ENCODE data around the gene CAPN5. TPM values are rescaled to one million over a fixed set of nuclear protein-coding genes. Genes with fewer than 3 reads are reported as not detected.

Gene CAPN5
- polyA plus RNA-seq, 3 donors = 0.28 to 0.83 (median 0.62) TPM

GRCh38 chr11:77071671-77072605 is 5.2 kb downstream of the CAPN5 start:
- peak overlapping the region in 1 of 2 donors; percentile 21 for H3K4me3 Mint-ChIP-seq
- WGBS (ENCODE audit: insufficient coverage) = 47% methylated on average over 11 of the region's 15 CpGs
- Histone ChIP-seq H3K9me3 (replicated peaks in 1 of 2; ENCODE audit: control insufficient read depth in 1 of 2, insufficient read depth in 1 of 2, low read length in 2 of 2) (no peaks in the 10 kb centered on the region), H3K27ac (ENCODE audit: low read depth in 1 of 2, low read length in 2 of 2) (peak overlapping the region; percentile 19 to 21), H4K20me1 (ENCODE audit: insufficient read depth, low read length) (no peaks in the 10 kb centered on the region), H3K27me3 (ENCODE audit: control insufficient read depth in 2 of 2, insufficient read depth in 2 of 2, low read length in 2 of 2) (no peaks in the 10 kb centered on the region), H3K79me2 (ENCODE audit: insufficient read depth, low read length) (no peaks in the 10 kb centered on the region), H3K36me3 (replicated peaks in 1 of 2; ENCODE audit: control insufficient read depth in 1 of 2, insufficient read depth in 2 of 2, low read length in 2 of 2) (no peaks in the 10 kb centered on the region), H3K4me2 (replicated peaks; ENCODE audit: extremely low read depth, low read length, poor library complexity, severe bottlenecking) (no peak overlapping the region), H2AFZ (ENCODE audit: insufficient read depth, low read depth, low read length, poor library complexity, severe bottlenecking) (peak overlapping the region; percentile 39), H3K4me3 (replicated peaks in 1 of 3; ENCODE audit: low read depth in 2 of 3, low read length in 3 of 3) (no peak overlapping the region), H3K9ac (ENCODE audit: insufficient read depth, low read length, poor library complexity, severe bottlenecking) (no peak overlapping the region), H3K4me1 (ENCODE audit: control insufficient read depth in 1 of 2, insufficient read depth in 2 of 2, low read length in 2 of 2) (peaks cover 19% of the 10 kb centered on the region in 2 donors)
- H3K27ac Mint-ChIP-seq = peak overlapping the region in 3 of 7 donors; percentile 2 to 66 (median 33)
- intact Hi-C loops (cut with micrococcal nuclease) = no loop called here
- peak; percentile 18 to 21 (median 19) for DNase-seq
- no peak for TF ChIP-seq CTCF (IDR thresholded peaks at IDR 0.05)
- no peaks in the 10 kb centered on the region for H3K9me3 Mint-ChIP-seq
- H3K27me3 Mint-ChIP-seq (ENCODE audit: low read depth in 3 of 3) = peaks cover 5 to 16% (median 13%) of the 10 kb centered on the region in 3 donors
- H3K36me3 Mint-ChIP-seq = no peaks in the 10 kb centered on the region
- H3K4me1 Mint-ChIP-seq = peaks cover 14% of the 10 kb centered on the region

- H2AFZ ChIP-seq (ENCODE audit: insufficient read depth, low read depth, low read length, poor library complexity, severe bottlenecking) = no peak overlapping the region
- WGBS (ENCODE audit: insufficient coverage) = 56% methylated on average over 5 of the region's 8 CpGs
- no peaks in the 10 kb centered on the region for H3K79me2 ChIP-seq (ENCODE audit: insufficient read depth, low read length)
- Mint-ChIP-seq H3K27ac (no peak overlapping the region), H3K4me1 (peaks cover 11% of the 10 kb centered on the region), H3K27me3 (ENCODE audit: low read depth in 3 of 3) (peaks cover 5 to 13% (median 11%) of the 10 kb centered on the region in 3 donors), H3K4me3 (no peak overlapping the region), H3K36me3 (no peaks in the 10 kb centered on the region), H3K9me3 (peaks cover 0 to 1% (median 0%) of the 10 kb centered on the region in 7 donors)
- H3K27me3 ChIP-seq (ENCODE audit: control insufficient read depth in 2 of 2, insufficient read depth in 2 of 2, low read length in 2 of 2) = no peaks in the 10 kb centered on the region
- no peaks in the 10 kb centered on the region for H4K20me1 ChIP-seq (ENCODE audit: insufficient read depth, low read length)
- no peak overlapping the region for H3K27ac ChIP-seq (ENCODE audit: low read depth in 1 of 2, low read length in 2 of 2)
- no peak for DNase-seq
- peaks cover 13 to 15% of the 10 kb centered on the region in 2 donors for H3K4me1 ChIP-seq (ENCODE audit: control insufficient read depth in 1 of 2, insufficient read depth in 2 of 2, low read length in 2 of 2)
- no peak overlapping the region for H3K4me2 ChIP-seq (replicated peaks; ENCODE audit: extremely low read depth, low read length, poor library complexity, severe bottlenecking)
- TF ChIP-seq CTCF (IDR thresholded peaks at IDR 0.05) = no peak
- no peaks in the 10 kb centered on the region for H3K36me3 ChIP-seq (replicated peaks in 1 of 2; ENCODE audit: control insufficient read depth in 1 of 2, insufficient read depth in 2 of 2, low read length in 2 of 2)
- H3K9me3 ChIP-seq (replicated peaks in 1 of 2; ENCODE audit: control insufficient read depth in 1 of 2, insufficient read depth in 1 of 2, low read length in 2 of 2) = no peaks in the 10 kb centered on the region
- no peak overlapping the region for H3K4me3 ChIP-seq (replicated peaks in 1 of 3; ENCODE audit: low read depth in 2 of 3, low read length in 3 of 3)
- intact Hi-C loops (cut with micrococcal nuclease) = no loop called here
- no peak overlapping the region for H3K9ac ChIP-seq (ENCODE audit: insufficient read depth, low read length, poor library complexity, severe bottlenecking)
Observed at GRCh38 chr11:77072851-77073327, 6.1 kb downstream of the CAPN5 start.
